ENCODE data around the gene RALGAPA2.

GRCh38 chr20:20489648-20490341 lies 222.6 kb downstream of the RALGAPA2 start:
- TF ChIP-seq RFX5 (IDR thresholded peaks at IDR 0.05; ENCODE audit: low read length) (no peak), GABPA (IDR thresholded peaks at IDR 0.05; ENCODE audit: low read depth) (no peak), SIN3A (IDR thresholded peaks at IDR 0.05; ENCODE audit: borderline replicate concordance, low read depth, low read length) (no peak), MAX (IDR thresholded peaks at IDR 0.05; ENCODE audit: low read depth) (no peak), CTCF (IDR thresholded peaks at IDR 0.05) (no peak), TCF12 (IDR thresholded peaks at IDR 0.05) (no peak), YY1 (IDR thresholded peaks at IDR 0.05; ENCODE audit: low read depth) (no peak)
